GM12878 (cell line): ENCODE data around the gene C21orf58. TPM values are rescaled to one million over a fixed set of nuclear protein-coding genes. Genes with fewer than 3 reads are reported as not detected.

ENCODE experiments used
- ATAC-seq: fragments of 200-7000 bp; cut with Tn5 transposase; 3 replicates; pipeline ENCODE4 v1.9.1; 2020; ENCODE audit warnings: mild to moderate bottlenecking, moderate library complexity
- BruUV-seq: library from RNA; stranded (reverse); fragments of 400-500 nt; replicated peaks from 2 replicates; lab custom pipeline; 2021; lab: Mats Ljungman, UMichigan
- CTCF ChIA-PET: fragments of 300-600 bp; sonication (Branson Sonifier 250); formaldehyde crosslinking; extraction: SDS; loops from one replicate; lab custom pipeline; 2021; ENCODE audit warnings: inconsistent platforms; lab: Yijun Ruan, JAX
- POLR2A ChIA-PET: fragments of 350-600 bp; formaldehyde crosslinking; extraction: SDS; loops from one replicate; lab custom pipeline; 2021; ENCODE audit warnings: inconsistent platforms; lab: Charles Lee
- RAD21 ChIA-PET: fragments of 300-600 bp; sonication (Branson Sonifier 250); formaldehyde crosslinking; loops from one replicate; lab custom pipeline; 2023; ENCODE audit warnings: antibody characterized with exemption; ENCODE audit not compliant: unreplicated experiment; lab: Charles Lee
- SMC1A ChIA-PET: fragments of 300-600 bp; sonication (Branson Sonifier 250); formaldehyde crosslinking; loops from one replicate; lab custom pipeline; 2023; ENCODE audit not compliant: unreplicated experiment, uncharacterized antibody; lab: Charles Lee
- DNase-seq: peaks from one replicate; pipeline ENCODE4 v3.0.0-alpha.2; 2011; ENCODE audit warnings: low read depth, low spot score
- FAIRE-seq: peaks from 3 replicates; lab custom pipeline; 2011; peaks lifted over from hg19 to GRCh38; lab: Jason Lieb, UNC
- H2AFZ ChIP-seq: 2 replicates; pipeline ENCODE4 v1.6.0; 2011; ENCODE audit warnings: low read depth, low read length, control low read depth; ENCODE audit not compliant: control insufficient read depth
- H3K27ac ChIP-seq: 2 replicates; pipeline ENCODE4 v1.5.1; 2011; ENCODE audit warnings: control low read depth; ENCODE audit not compliant: control insufficient read depth, insufficient read depth
- H3K27me3 ChIP-seq, 2 experiments: replicated peaks in 1 of 2; 2 replicates each; pipeline versions ENCODE4 v1.6.0 to v1.6.1; 2011; ENCODE audit warnings: low read length in 1 of 2; ENCODE audit not compliant: control insufficient read depth in 2 of 2, insufficient read depth in 2 of 2
- H3K36me3 ChIP-seq, 2 experiments: 2 replicates each; pipeline ENCODE4 v1.5.1; 2011; ENCODE audit warnings: low read length in 1 of 2; ENCODE audit not compliant: control insufficient read depth in 2 of 2, insufficient read depth in 2 of 2
- H3K4me1 ChIP-seq: 2 replicates; pipeline ENCODE4 v1.6.1; 2011; ENCODE audit warnings: mild to moderate bottlenecking, low read length, moderate library complexity, mixed read lengths; ENCODE audit not compliant: control insufficient read depth, insufficient read depth
- H3K4me2 ChIP-seq: 2 replicates; pipeline ENCODE4 v1.6.0; 2011; ENCODE audit warnings: control low read depth; ENCODE audit not compliant: control insufficient read depth, insufficient read depth
- H3K4me3 ChIP-seq: fragments of 200-600 bp; sonication (generic); 2 replicates; pipeline ENCODE4 v1.5.1; 2016
- H3K79me2 ChIP-seq: 2 replicates; pipeline ENCODE4 v1.6.0; 2011; ENCODE audit warnings: low read length; ENCODE audit not compliant: control insufficient read depth, insufficient read depth
- H3K9ac ChIP-seq: 2 replicates; pipeline ENCODE4 v1.8.0; 2011; ENCODE audit warnings: low read length, control low read depth, mixed read lengths; ENCODE audit not compliant: control insufficient read depth, insufficient read depth
- H3K9me3 ChIP-seq: replicated peaks from 3 replicates; pipeline ENCODE4 v1.5.1; 2011; ENCODE audit warnings: mild to moderate bottlenecking, low read length; ENCODE audit not compliant: control insufficient read depth, insufficient read depth
- H4K20me1 ChIP-seq: 2 replicates; pipeline ENCODE4 v1.6.0; 2011; ENCODE audit not compliant: control insufficient read depth, insufficient read depth
- ATF3 ChIP-seq: IDR thresholded peaks from 2 replicates; pipeline ENCODE4 v1.6.1; 2011; ENCODE audit warnings: low read depth, mild to moderate bottlenecking, low read length, moderate library complexity, borderline replicate concordance; ENCODE audit errors: extremely low read depth
- ATF7 ChIP-seq: fragments of 450-650 bp; IDR thresholded peaks from 2 replicates; pipeline ENCODE4 v1.6.1; 2016; ENCODE audit warnings: low read depth, mild to moderate bottlenecking
- E4F1 ChIP-seq: fragments of 450-650 bp; IDR thresholded peaks from 2 replicates; pipeline ENCODE4 v1.6.1; 2018; ENCODE audit warnings: borderline replicate concordance, mild to moderate bottlenecking; ENCODE audit not compliant: partially characterized antibody
- MLLT1 ChIP-seq: fragments of 450-650 bp; IDR thresholded peaks from 2 replicates; pipeline ENCODE4 v1.6.1; 2016; ENCODE audit warnings: mild to moderate bottlenecking
- NR2F1 ChIP-seq: fragments of 450-650 bp; conservative IDR thresholded peaks from 2 replicates; pipeline ENCODE4 v1.6.1; 2017; ENCODE audit warnings: mild to moderate bottlenecking
- PBX3 ChIP-seq: IDR thresholded peaks from 2 replicates; pipeline ENCODE4 v1.6.1; 2011; ENCODE audit warnings: mild to moderate bottlenecking, low read depth, low read length, moderate library complexity; ENCODE audit not compliant: insufficient replicate concordance
- SP1 ChIP-seq: IDR thresholded peaks from one replicate; pipeline ENCODE4 v1.6.1; 2011; ENCODE audit warnings: low read depth, low read length
- SPI1 ChIP-seq: IDR thresholded peaks from 2 replicates; pipeline ENCODE4 v1.6.1; 2011; ENCODE audit warnings: low read depth, mild to moderate bottlenecking, low read length, moderate library complexity, borderline replicate concordance; ENCODE audit not compliant: insufficient read depth
- STAT1 ChIP-seq: fragments of 450-650 bp; conservative IDR thresholded peaks from 2 replicates; pipeline ENCODE4 v1.6.1; 2014; ENCODE audit warnings: antibody characterized with exemption, mild to moderate bottlenecking
- ZSCAN29 ChIP-seq: fragments of 450-650 bp; IDR thresholded peaks from 2 replicates; pipeline ENCODE4 v1.6.1; 2017; ENCODE audit warnings: mild to moderate bottlenecking, moderate library complexity
- WGBS: methylation state at CpG from one replicate; pipeline ENCODE4 v1.1.6; 2016; ENCODE audit warnings: low lambda C conversion rate; ENCODE audit not compliant: insufficient replicate concordance, insufficient coverage; ENCODE audit errors: missing lambda C conversion rate; 5-methylcytosine and 5-hydroxymethylcytosine counted together
- in situ Hi-C: fragments of 300-500 bp; cut with MboI; formaldehyde crosslinking; loops from 9 replicates; pipeline ENCODE4 v1.14.3; 2018; ENCODE audit warnings: mixed read lengths
- intact Hi-C: fragments of 100-400 bp; cut with micrococcal nuclease; formaldehyde crosslinking; loops from one replicate; pipeline ENCODE4 v1.14.2; 2022; ENCODE audit not compliant: unreplicated experiment
- polyA plus RNA-seq, 11 experiments: library from polyadenylated mRNA; depleted of rRNA in 4 of 11; unstranded in 6 of 11; stranded (reverse) in 5 of 11; fragments of >200 nt; fragmentation: Nextera tagmentation in 4 of 11; fragmentation: Illumina TruSeq in 1 of 11; extraction: Ambion mirVana in 4 of 11; extraction: Trizol in 1 of 11; gene quantifications; 1 replicate in 1 of 11; 2 replicates in 10 of 11; pipeline versions ENCODE4 v1.2.1 to v1.2.3, GENCODE V29; 2011 to 2016; ENCODE audit warnings: inconsistent platforms in 2 of 11, missing spikeins in 2 of 11, low read depth in 1 of 11
- total RNA-seq, 4 experiments: library from RNA; depleted of rRNA in 3 of 4; stranded (reverse); fragments of >200 nt in 3 of 4; fragmentation: Illumina TruSeq in 1 of 4; extraction: Trizol in 1 of 4; gene quantifications; 2 replicates each; pipeline versions ENCODE4 v1.2.1 to v1.2.3, GENCODE V29; 2013 to 2021
- TF ChIP-seq, protein P1 (sequence below): fragments of 450-650 bp; IDR thresholded peaks from 2 replicates; pipeline ENCODE4 v1.6.1; 2016; ENCODE audit warnings: mild to moderate bottlenecking

Gene C21orf58
- total and polyA plus RNA-seq, 10 of the 15 experiments (the other 5 are each of a cell fraction or from before 2014, with no cell fraction given): 1.1 to 22.3 (median 11.8) TPM

DNA sequence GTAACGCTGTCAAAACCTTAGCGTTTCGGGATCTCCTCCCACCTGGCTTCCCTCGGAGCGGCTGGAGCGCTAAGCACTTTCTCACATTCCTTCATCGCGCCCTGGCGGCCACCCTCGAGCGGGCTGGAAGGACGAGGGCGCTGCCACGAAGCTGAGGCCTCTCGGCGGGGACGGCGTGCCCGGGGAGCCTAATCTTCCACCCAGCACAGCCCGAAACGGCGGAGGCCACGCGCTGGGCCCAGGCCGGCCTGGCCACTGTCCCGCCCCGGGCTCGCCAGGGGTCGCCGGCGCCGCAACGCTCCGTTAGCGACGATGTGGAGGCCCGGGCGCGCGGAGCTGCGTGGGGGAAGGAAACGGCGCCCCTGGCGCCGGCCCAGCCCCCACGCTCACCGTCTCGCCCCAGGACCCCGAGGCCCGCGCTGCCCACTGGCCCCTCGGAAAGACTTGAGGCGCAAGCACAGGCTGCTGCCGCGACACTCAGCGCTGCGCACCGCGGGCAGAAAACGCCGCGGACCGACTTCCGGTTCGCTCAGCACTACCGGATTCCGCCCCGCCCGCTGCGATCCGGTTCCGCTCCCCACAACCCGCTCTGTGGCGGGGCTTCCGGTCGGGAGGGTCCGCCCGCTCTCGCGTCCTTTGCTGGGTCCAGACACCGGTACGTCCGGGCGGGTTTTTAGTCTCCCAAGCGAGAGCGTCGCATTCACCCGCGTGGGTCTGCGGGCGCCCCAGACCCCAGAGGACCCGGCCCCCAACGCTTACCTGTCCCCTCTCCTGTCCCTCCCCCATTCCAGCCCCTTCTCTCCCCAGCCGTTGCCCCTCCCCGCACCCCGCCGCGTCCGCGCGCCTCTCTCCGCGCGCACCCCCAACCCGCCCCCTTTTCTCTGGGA, 37.7 kb downstream of the C21orf58 start, which contains the start of gene YBEY:
YBEY (plus strand) TSS at position 582 of the 887 bp plus-strand sequence. CDS start 572 bp downstream, outside the sequence.
- Histone ChIP-seq H2AFZ (peak within 1 kb of the TSS; percentile 85), H3K9ac (peak within 1 kb of the TSS; percentile 76), H3K27ac (peak within 1 kb of the TSS; percentile 80), H3K4me2 (peak within 1 kb of the TSS; percentile 72), H4K20me1 (no peaks in the 10 kb centered on the region), H3K27me3 (no peaks in the 10 kb centered on the region), H3K4me3 (peak within 1 kb of the TSS; percentile 97), H3K9me3 (no peaks in the 10 kb centered on the region; the same call in 2 of the 3 replicates), H3K36me3 (peaks cover 0 to 10% of the 10 kb centered on the region in 2 experiments; a peak in 1 of 4 replicates), H3K79me2 (peaks cover 58% of the 10 kb centered on the region), H3K4me1 (peaks cover 13% of the 10 kb centered on the region)
- BruUV-seq: no TSS peak
- ChIA-PET CTCF (interaction anchor here (0.6 to 3.3 kb wide), 6 partner anchors 10 to 143 kb away, joined by 3 to 29 read pairs (median 14); no protein-coding TSS in a partner anchor), RAD21 (interaction anchor here (0.6 to 2.3 kb wide), 6 partner anchors 32 to 173 kb away, joined by 3 to 8 read pairs (median 4); partner anchors contain the start of gene DIP2A), SMC1A (interaction anchor here (1.1 to 2.7 kb wide), 5 partner anchors 40 to 214 kb away, joined by 3 to 15 read pairs (median 10); a partner anchor contains a TSS), POLR2A (interaction anchor here (0.6 to 2.2 kb wide), 4 partner anchors 36 to 273 kb away, joined by 3 to 7 read pairs (median 4); no protein-coding TSS in a partner anchor)
- peak; percentile 96 for ATAC-seq
- in situ Hi-C loops: no loop called here
- peak; percentile 18 for FAIRE-seq
- intact Hi-C loops: loop anchor here (1.0 to 10.0 kb wide), 4 partner anchors 31 to 141 kb away; partner anchors contain the start of genes C21orf58 and LSS
- WGBS: under 1% methylated on average over 87 of the region's 105 CpGs
- DNase-seq: peak; percentile 59
- no peak for TF ChIP-seq MLLT1
- peak; percentile 79; the same call in 1 of the 2 replicates for TF ChIP-seq STAT1
- peak; percentile 77 for TF ChIP-seq NR2F1
- TF ChIP-seq SP1: peak; percentile 52
- TF ChIP-seq SPI1: peak; percentile 48; the same call in 1 of the 2 replicates
- TF ChIP-seq PBX3: no peak
- peak; percentile 73 for TF ChIP-seq ZSCAN29
- peak; percentile 50 for TF ChIP-seq E4F1
- TF ChIP-seq ATF7: no peak
- TF ChIP-seq, protein P1, sequence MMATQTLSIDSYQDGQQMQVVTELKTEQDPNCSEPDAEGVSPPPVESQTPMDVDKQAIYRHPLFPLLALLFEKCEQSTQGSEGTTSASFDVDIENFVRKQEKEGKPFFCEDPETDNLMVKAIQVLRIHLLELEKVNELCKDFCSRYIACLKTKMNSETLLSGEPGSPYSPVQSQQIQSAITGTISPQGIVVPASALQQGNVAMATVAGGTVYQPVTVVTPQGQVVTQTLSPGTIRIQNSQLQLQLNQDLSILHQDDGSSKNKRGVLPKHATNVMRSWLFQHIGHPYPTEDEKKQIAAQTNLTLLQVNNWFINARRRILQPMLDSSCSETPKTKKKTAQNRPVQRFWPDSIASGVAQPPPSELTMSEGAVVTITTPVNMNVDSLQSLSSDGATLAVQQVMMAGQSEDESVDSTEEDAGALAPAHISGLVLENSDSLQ: peak; percentile 46
- no peak for TF ChIP-seq ATF3
